ENCODE data around the gene CELF1.
"Not testable (repeated sequence)": the region's sequence is repeated elsewhere in the genome, so short reads cannot be mapped to it uniquely, and the experiment has no call there.

CELF1 gene

GRCh38 chr11:47470671-47471070, 82.3 kb downstream of the CELF1 start:
- peaks cover 59% of the 10 kb centered on the region for H3K36me3 ChIP-seq (ENCODE audit: insufficient read depth, low read length)
- peaks cover 55% of the 10 kb centered on the region for H3K4me1 ChIP-seq (ENCODE audit: insufficient read depth, low read length)
- H3K9me3 ChIP-seq (ENCODE audit: low read length) = no peaks in the 10 kb centered on the region
- H3K27ac ChIP-seq (ENCODE audit: low read depth, low read length) = no peak overlapping the region
- no peak overlapping the region for H3K9ac ChIP-seq (ENCODE audit: low read length)
- H3K4me3 ChIP-seq (ENCODE audit: low read depth in 1 of 2, low read length in 2 of 2) = no peak overlapping the region
- no peaks in the 10 kb centered on the region for H3K27me3 ChIP-seq (ENCODE audit: control insufficient read depth in 1 of 2, insufficient read depth in 2 of 2, low read length in 2 of 2)

GRCh38 chr11:47469361-47470179, 83.4 kb downstream of the CELF1 start:
- Histone ChIP-seq H3K27me3 (ENCODE audit: control insufficient read depth in 1 of 2, insufficient read depth in 2 of 2, low read length in 2 of 2) (no peaks in the 10 kb centered on the region), H3K9ac (ENCODE audit: low read length) (no peak overlapping the region), H3K9me3 (ENCODE audit: low read length) (no peaks in the 10 kb centered on the region), H3K4me3 (ENCODE audit: low read depth in 1 of 2, low read length in 2 of 2) (no peak overlapping the region), H3K27ac (ENCODE audit: low read depth, low read length) (peak overlapping the region; percentile 52), H3K36me3 (ENCODE audit: insufficient read depth, low read length) (peaks cover 54% of the 10 kb centered on the region), H3K4me1 (ENCODE audit: insufficient read depth, low read length) (peaks cover 61% of the 10 kb centered on the region)

- Histone ChIP-seq H3K4me3 (ENCODE audit: low read depth in 1 of 2, low read length in 2 of 2) (no peak overlapping the region), H3K27ac (ENCODE audit: low read depth, low read length) (peak overlapping the region; percentile 39), H3K4me1 (ENCODE audit: insufficient read depth, low read length) (peaks cover 61% of the 10 kb centered on the region), H3K36me3 (ENCODE audit: insufficient read depth, low read length) (peaks cover 45% of the 10 kb centered on the region), H3K9me3 (ENCODE audit: low read length) (no peaks in the 10 kb centered on the region), H3K27me3 (ENCODE audit: control insufficient read depth in 1 of 2, insufficient read depth in 2 of 2, low read length in 2 of 2) (no peaks in the 10 kb centered on the region), H3K9ac (ENCODE audit: low read length) (no peak overlapping the region)
These were observed 84.2 kb downstream of the CELF1 start for GRCh38 chr11:47468598-47469214.

GRCh38 chr11:47467357-47467756, 85.6 kb downstream of the CELF1 start:
- peaks cover 61% of the 10 kb centered on the region for H3K4me1 ChIP-seq (ENCODE audit: insufficient read depth, low read length)

GRCh38 chr11:47466701-47467250, 86.2 kb downstream of the CELF1 start:
- Histone ChIP-seq H3K27ac (ENCODE audit: low read depth, low read length) (peak overlapping the region; percentile 40), H3K9ac (ENCODE audit: low read length) (no peak overlapping the region)

More at GRCh38 chr11:47467357-47467756, 85.6 kb downstream of the CELF1 start:
- H3K9me3 ChIP-seq (ENCODE audit: low read length) = no peaks in the 10 kb centered on the region
- no peak overlapping the region for H3K4me3 ChIP-seq (ENCODE audit: low read depth in 1 of 2, low read length in 2 of 2)
- H3K9ac ChIP-seq (ENCODE audit: low read length) = no peak overlapping the region
- H3K36me3 ChIP-seq (ENCODE audit: insufficient read depth, low read length) = peaks cover 34% of the 10 kb centered on the region
- no peaks in the 10 kb centered on the region for H3K27me3 ChIP-seq (ENCODE audit: control insufficient read depth in 1 of 2, insufficient read depth in 2 of 2, low read length in 2 of 2)
- peak overlapping the region; percentile 40 for H3K27ac ChIP-seq (ENCODE audit: low read depth, low read length)

GRCh38 chr11:47466201-47466600, 86.7 kb downstream of the CELF1 start:
- Histone ChIP-seq H3K9ac (ENCODE audit: low read length) (no peak overlapping the region), H3K27ac (ENCODE audit: low read depth, low read length) (peak overlapping the region; percentile 40), H3K4me3 (ENCODE audit: low read depth in 1 of 2, low read length in 2 of 2) (no peak overlapping the region), H3K4me1 (ENCODE audit: insufficient read depth, low read length) (peaks cover 59% of the 10 kb centered on the region), H3K9me3 (ENCODE audit: low read length) (no peaks in the 10 kb centered on the region), H3K27me3 (ENCODE audit: control insufficient read depth in 1 of 2, insufficient read depth in 2 of 2, low read length in 2 of 2) (no peaks in the 10 kb centered on the region), H3K36me3 (ENCODE audit: insufficient read depth, low read length) (peaks cover 28% of the 10 kb centered on the region)

More at GRCh38 chr11:47466701-47467250, 86.2 kb downstream of the CELF1 start:
- Histone ChIP-seq H3K36me3 (ENCODE audit: insufficient read depth, low read length) (peaks cover 32% of the 10 kb centered on the region), H3K4me1 (ENCODE audit: insufficient read depth, low read length) (peaks cover 61% of the 10 kb centered on the region), H3K4me3 (ENCODE audit: low read depth in 1 of 2, low read length in 2 of 2) (no peak overlapping the region), H3K27me3 (ENCODE audit: control insufficient read depth in 1 of 2, insufficient read depth in 2 of 2, low read length in 2 of 2) (no peaks in the 10 kb centered on the region), H3K9me3 (ENCODE audit: low read length) (no peaks in the 10 kb centered on the region)

GRCh38 chr11:47464483-47464882, 88.4 kb downstream of the CELF1 start:
- H3K27ac ChIP-seq (ENCODE audit: low read depth, low read length) = no peak overlapping the region
- no peak overlapping the region for H3K4me3 ChIP-seq (ENCODE audit: low read depth in 1 of 2, low read length in 2 of 2)
- H3K9ac ChIP-seq (ENCODE audit: low read length) = no peak overlapping the region
- no peaks in the 10 kb centered on the region for H3K27me3 ChIP-seq (ENCODE audit: control insufficient read depth in 1 of 2, insufficient read depth in 2 of 2, low read length in 2 of 2)
- no peaks in the 10 kb centered on the region for H3K9me3 ChIP-seq (ENCODE audit: low read length)
- peaks cover 19% of the 10 kb centered on the region for H3K36me3 ChIP-seq (ENCODE audit: insufficient read depth, low read length)
- H3K4me1 ChIP-seq (ENCODE audit: insufficient read depth, low read length) = peaks cover 45% of the 10 kb centered on the region

GRCh38 chr11:47461876-47462275, 91.1 kb downstream of the CELF1 start:
- Histone ChIP-seq H3K4me1 (ENCODE audit: insufficient read depth, low read length) (peaks cover 19% of the 10 kb centered on the region), H3K27me3 (ENCODE audit: control insufficient read depth in 1 of 2, insufficient read depth in 2 of 2, low read length in 2 of 2) (no peaks in the 10 kb centered on the region), H3K9ac (ENCODE audit: low read length) (no peak overlapping the region), H3K9me3 (ENCODE audit: low read length) (no peaks in the 10 kb centered on the region), H3K27ac (ENCODE audit: low read depth, low read length) (no peak overlapping the region), H3K4me3 (ENCODE audit: low read depth in 1 of 2, low read length in 2 of 2) (no peak overlapping the region), H3K36me3 (ENCODE audit: insufficient read depth, low read length) (peaks cover 13% of the 10 kb centered on the region)

GRCh38 chr11:47460571-47461235, 92.2 kb downstream of the CELF1 start:
- H3K27ac ChIP-seq (ENCODE audit: low read depth, low read length) = no peak overlapping the region
- no peaks in the 10 kb centered on the region for H3K27me3 ChIP-seq (ENCODE audit: control insufficient read depth in 1 of 2, insufficient read depth in 2 of 2, low read length in 2 of 2)
- H3K4me3 ChIP-seq (ENCODE audit: low read depth in 1 of 2, low read length in 2 of 2) = no peak overlapping the region
- no peak overlapping the region for H3K9ac ChIP-seq (ENCODE audit: low read length)
- H3K4me1 ChIP-seq (ENCODE audit: insufficient read depth, low read length) = peaks cover 7% of the 10 kb centered on the region
- no peaks in the 10 kb centered on the region for H3K9me3 ChIP-seq (ENCODE audit: low read length)
- peaks cover 12% of the 10 kb centered on the region for H3K36me3 ChIP-seq (ENCODE audit: insufficient read depth, low read length)

- H3K4me3 ChIP-seq (ENCODE audit: low read depth in 1 of 2, low read length in 2 of 2); H3K4me1 ChIP-seq (ENCODE audit: insufficient read depth, low read length); H3K27ac ChIP-seq (ENCODE audit: low read depth, low read length); H3K36me3 ChIP-seq (ENCODE audit: insufficient read depth, low read length); H3K27me3 ChIP-seq (ENCODE audit: control insufficient read depth in 1 of 2, insufficient read depth in 2 of 2, low read length in 2 of 2); H3K9ac ChIP-seq (ENCODE audit: low read length); H3K9me3 ChIP-seq (ENCODE audit: low read length): not testable (repeated sequence)
These were observed 98.7 kb downstream of the CELF1 start for GRCh38 chr11:47454258-47454671.

- Histone ChIP-seq H3K4me1 (ENCODE audit: insufficient read depth, low read length) (no peaks in the 10 kb centered on the region), H3K4me3 (ENCODE audit: low read depth in 1 of 2, low read length in 2 of 2) (no peak overlapping the region), H3K9ac (ENCODE audit: low read length) (no peak overlapping the region), H3K36me3 (ENCODE audit: insufficient read depth, low read length) (no peaks in the 10 kb centered on the region), H3K9me3 (ENCODE audit: low read length) (no peaks in the 10 kb centered on the region), H3K27ac (ENCODE audit: low read depth, low read length) (no peak overlapping the region), H3K27me3 (ENCODE audit: control insufficient read depth in 1 of 2, insufficient read depth in 2 of 2, low read length in 2 of 2) (no peaks in the 10 kb centered on the region)
These were observed 99.6 kb downstream of the CELF1 start for GRCh38 chr11:47453365-47453764.
